Lower lobe of right lung (tissue), 2 donors: ENCODE results near the gene UGGT2. TPM values are rescaled to one million over a fixed set of nuclear protein-coding genes. Genes with fewer than 3 reads are reported as not detected.

ENCODE experiments used
- ATAC-seq, 2 donors: fragments of 200-7000 bp; cut with Tn5 transposase; one replicate each; pipeline ENCODE4 v1.9.1; 2020 to 2022; ENCODE audit warnings: mild to moderate bottlenecking in 2 of 2, moderate library complexity in 2 of 2
- DNase-seq: peaks from one replicate; pipeline ENCODE4 v3.0.0-alpha.2; 2020
- H3K27ac ChIP-seq: fragments of 200-600 bp; one replicate; pipeline ENCODE4 v1.8.0; 2022
- H3K27me3 ChIP-seq: fragments of 200-600 bp; one replicate; pipeline ENCODE4 v1.8.0; 2022; ENCODE audit warnings: low read depth
- H3K36me3 ChIP-seq: fragments of 200-600 bp; one replicate; pipeline ENCODE4 v1.8.0; 2022; ENCODE audit warnings: mild to moderate bottlenecking
- H3K4me1 ChIP-seq: fragments of 200-600 bp; one replicate; pipeline ENCODE4 v1.8.0; 2022
- H3K4me3 ChIP-seq: fragments of 200-600 bp; one replicate; pipeline ENCODE4 v1.8.0; 2022; ENCODE audit warnings: mild to moderate bottlenecking
- H3K9me3 ChIP-seq: fragments of 200-600 bp; one replicate; pipeline ENCODE4 v1.8.0; 2022
- CTCF ChIP-seq: fragments of 200-600 bp; IDR thresholded peaks from one replicate; pipeline ENCODE4 v1.8.0; 2022; ENCODE audit warnings: antibody characterized with exemption, mild to moderate bottlenecking
- intact Hi-C: fragments of 100-400 bp; cut with DNase I; formaldehyde crosslinking; loops from one replicate; pipeline ENCODE4 v1.11.0; 2022
- total RNA-seq: library from RNA; stranded (reverse); fragmentation: NEBNext Ultra II Directional; extraction: Animal tissue kit (Norgen Biotek cat#: 25700); gene quantifications from one replicate; pipeline ENCODE4 v1.2.1, GENCODE V29; 2021
- donor health status: DM: no; HTN: yes; CAD: no; lungs with severe emphysema.

The UGGT2 gene
- total RNA-seq, 1 donor from 2014 or later: 18.0 TPM

DNA sequence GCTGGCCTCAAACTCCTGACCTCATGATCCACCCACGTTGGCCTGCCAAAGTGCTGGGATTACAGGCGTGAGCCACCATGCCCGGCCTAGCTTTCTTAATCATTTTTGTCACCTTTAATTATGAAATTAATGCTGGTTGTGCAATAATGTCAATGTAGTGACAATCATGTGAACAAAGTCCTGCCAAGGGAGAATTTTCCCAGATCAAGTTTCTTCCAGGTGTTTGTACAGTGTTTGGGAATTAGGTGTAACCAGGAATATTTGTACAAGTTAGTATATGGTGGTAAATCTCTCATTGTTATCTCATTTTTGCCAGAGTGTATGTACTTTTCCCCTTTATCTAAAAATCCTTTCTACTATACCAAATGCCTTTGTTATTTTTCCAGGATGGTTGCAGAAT is 171.1 kb downstream of the UGGT2 start:
- Histone ChIP-seq H3K27me3 (no peaks in the 10 kb centered on the region), H3K4me3 (no peak overlapping the region), H3K27ac (no peak overlapping the region), H3K9me3 (no peaks in the 10 kb centered on the region), H3K4me1 (no peaks in the 10 kb centered on the region), H3K36me3 (peaks cover 28% of the 10 kb centered on the region)
- TF ChIP-seq CTCF: no peak
- ATAC-seq (no peak), DNase-seq (no peak)
- intact Hi-C loops: no loop called here

DNA sequence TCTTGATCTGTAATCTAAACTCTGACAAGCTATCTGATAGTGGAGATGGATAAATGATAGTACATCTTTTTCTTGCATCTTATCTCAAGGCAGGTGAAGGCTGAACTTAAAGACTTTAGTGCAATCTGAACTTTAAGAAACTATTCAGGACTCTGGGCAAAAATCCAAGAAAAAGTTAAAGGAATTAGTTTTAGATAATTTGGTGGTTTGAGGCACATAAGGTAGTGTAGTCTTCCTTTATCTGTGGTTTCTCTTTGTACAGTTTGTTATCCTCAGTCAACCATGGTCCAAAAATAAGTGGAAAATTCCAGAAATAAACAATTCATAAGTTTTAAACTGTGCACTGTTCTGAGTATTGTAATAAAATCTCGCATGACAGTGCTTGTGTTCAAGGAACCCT is 172.9 kb downstream of the UGGT2 start:
- Histone ChIP-seq H3K9me3 (no peaks in the 10 kb centered on the region), H3K4me3 (no peak overlapping the region), H3K27me3 (no peaks in the 10 kb centered on the region), H3K36me3 (peaks cover 28% of the 10 kb centered on the region), H3K27ac (no peak overlapping the region), H3K4me1 (no peaks in the 10 kb centered on the region)
- TF ChIP-seq CTCF: no peak
- DNase-seq (no peak), ATAC-seq (no peak)
- intact Hi-C loops: no loop called here

DNA sequence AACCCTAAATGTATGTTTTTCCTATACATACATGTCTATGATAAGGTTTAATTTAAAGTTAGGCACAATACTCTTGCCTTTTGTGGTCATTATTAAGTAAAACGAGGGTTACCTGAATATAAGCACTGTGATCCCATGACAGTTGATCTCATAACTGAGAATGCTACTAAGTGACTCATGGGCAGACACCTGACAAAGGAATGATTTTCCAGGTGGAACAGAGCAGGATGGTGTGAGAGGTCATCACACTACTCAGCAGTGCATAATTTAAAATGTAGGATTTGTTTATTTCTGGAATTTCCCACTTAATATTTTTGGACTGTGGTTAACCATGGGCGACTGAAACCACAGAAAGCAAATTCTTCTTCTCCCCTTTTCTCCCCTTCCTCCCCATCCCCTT is 178.9 kb downstream of the UGGT2 start:
- TF ChIP-seq CTCF: no peak
- Histone ChIP-seq H3K27ac (no peak overlapping the region), H3K9me3 (no peaks in the 10 kb centered on the region), H3K27me3 (no peaks in the 10 kb centered on the region), H3K4me1 (no peaks in the 10 kb centered on the region), H3K36me3 (peaks cover 18% of the 10 kb centered on the region), H3K4me3 (no peak overlapping the region)
- intact Hi-C loops: no loop called here
- DNase-seq (no peak), ATAC-seq (no peak)

DNA sequence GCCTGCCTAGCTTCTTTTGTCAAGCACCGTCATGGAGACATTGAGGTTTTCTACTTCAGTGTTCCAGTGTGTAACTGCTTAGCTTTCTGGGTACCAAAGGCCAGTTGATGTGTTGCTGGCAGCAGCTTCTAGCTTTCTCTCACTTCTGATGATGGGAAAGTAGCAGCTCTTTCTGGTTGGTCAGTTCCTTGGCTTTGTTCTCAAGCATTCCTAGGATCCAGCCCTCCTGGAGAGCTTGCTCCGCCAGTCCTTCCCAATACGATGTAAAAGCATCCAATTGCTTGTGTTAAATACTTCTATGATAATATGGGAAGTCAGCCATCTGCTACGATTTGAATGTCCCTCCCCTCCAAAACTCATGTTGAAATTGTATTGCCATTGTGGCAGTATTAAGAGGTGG is 182.8 kb downstream of the UGGT2 start:
- DNase-seq (no peak), ATAC-seq (no peak)
- TF ChIP-seq CTCF: no peak
- Histone ChIP-seq H3K27me3 (no peaks in the 10 kb centered on the region), H3K4me1 (no peaks in the 10 kb centered on the region), H3K36me3 (peaks cover 11% of the 10 kb centered on the region), H3K4me3 (no peak overlapping the region), H3K27ac (no peak overlapping the region), H3K9me3 (no peaks in the 10 kb centered on the region)
- intact Hi-C loops: no loop called here

DNA sequence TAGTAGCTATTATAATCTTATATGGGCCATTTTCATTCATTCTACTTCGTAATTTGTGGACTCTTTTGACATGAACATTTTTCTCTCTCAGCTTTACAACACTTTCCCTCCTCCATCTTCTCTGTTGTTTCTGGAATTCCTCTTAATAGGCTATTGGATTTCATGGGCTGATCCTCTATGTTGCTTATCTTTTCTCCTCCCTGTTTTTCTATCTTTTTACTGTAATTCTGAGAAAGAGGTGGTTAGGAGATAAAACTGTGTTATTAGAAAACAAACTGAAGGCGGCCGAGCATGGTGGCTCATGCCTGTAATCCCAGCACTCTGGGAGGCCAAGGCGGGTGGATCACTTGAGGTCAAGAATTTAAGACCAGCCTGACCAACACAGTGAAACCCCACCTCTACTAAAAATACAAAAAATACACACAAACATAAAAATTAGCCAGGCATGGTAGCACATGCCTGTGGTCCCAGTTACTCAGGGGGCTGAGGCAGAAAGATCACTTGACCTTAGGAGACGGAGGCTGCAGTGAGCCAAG is 188.1 kb downstream of the UGGT2 start:
- no peak overlapping the region for H3K4me3 ChIP-seq
- no peaks in the 10 kb centered on the region for H3K27me3 ChIP-seq
- no peaks in the 10 kb centered on the region for H3K4me1 ChIP-seq
- no peak for TF ChIP-seq CTCF
- H3K36me3 ChIP-seq: no peaks in the 10 kb centered on the region
- ATAC-seq (no peak), DNase-seq (no peak)
- intact Hi-C loops: no loop called here
- no peaks in the 10 kb centered on the region for H3K9me3 ChIP-seq
- H3K27ac ChIP-seq: no peak overlapping the region

DNA sequence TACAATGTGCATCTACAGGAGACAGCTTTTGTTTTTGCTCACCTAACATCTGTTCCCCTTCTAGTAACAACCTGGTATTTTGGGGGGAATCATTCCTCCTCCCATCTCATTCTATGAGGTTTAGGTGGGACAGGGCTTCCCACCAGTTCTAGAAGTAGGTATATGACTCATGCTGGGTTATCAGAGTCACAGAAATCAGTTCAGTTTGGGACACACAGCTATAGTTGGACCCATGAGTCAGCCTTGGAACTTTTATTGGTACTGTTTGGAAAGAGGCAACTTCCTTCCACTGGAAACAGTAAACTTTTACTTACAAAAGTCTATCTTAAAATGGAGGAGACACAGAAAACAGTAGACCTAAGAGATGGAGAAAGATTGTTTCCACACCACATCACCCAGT is 190.8 kb downstream of the UGGT2 start:
- ATAC-seq: no peak
- no peak for TF ChIP-seq CTCF

More for the DNA sequence above, 190.8 kb downstream of the UGGT2 start:
- H3K27ac ChIP-seq: no peak overlapping the region
- intact Hi-C loops: no loop called here
- no peak for DNase-seq
- H3K4me1 ChIP-seq: peaks cover 4% of the 10 kb centered on the region
- no peaks in the 10 kb centered on the region for H3K27me3 ChIP-seq
- no peaks in the 10 kb centered on the region for H3K36me3 ChIP-seq
- H3K4me3 ChIP-seq: no peak overlapping the region
- H3K9me3 ChIP-seq: no peaks in the 10 kb centered on the region
